Activated naive CD4-positive, alpha-beta T cell treated with anti-CD3 and anti-CD28 coated beads, Interleukin-2, amount 10 ng/mL, durations not matched to agents 7 days and 5 days (primary cell): Measurements from ENCODE around the gene CENPP.

Experiments used
- CTCF ChIA-PET: fragments of 350-600 bp; sonication (Branson Sonifier 250); formaldehyde crosslinking; loops from one replicate; lab custom pipeline; 2021; ENCODE audit warnings: antibody characterized with exemption; lab: Charles Lee
- DNase-seq: peaks from one replicate; pipeline ENCODE4 v3.0.0-alpha.2; 2020
- H3K27ac Mint-ChIP-seq: one replicate; pipeline ENCODE4 v1.8.0; 2021; ENCODE audit warnings: mild to moderate bottlenecking, moderate library complexity, mixed read lengths
- H3K27me3 Mint-ChIP-seq: one replicate; pipeline ENCODE4 v1.8.0; 2021; ENCODE audit warnings: mild to moderate bottlenecking, mixed read lengths
- H3K36me3 Mint-ChIP-seq: one replicate; pipeline ENCODE4 v1.8.0; 2021; ENCODE audit warnings: mixed read lengths
- H3K4me1 Mint-ChIP-seq: one replicate; pipeline ENCODE4 v1.8.0; 2021; ENCODE audit warnings: mixed read lengths
- H3K4me3 Mint-ChIP-seq: one replicate; pipeline ENCODE4 v1.8.0; 2021; ENCODE audit warnings: mild to moderate bottlenecking, moderate library complexity, mixed read lengths
- H3K9me3 Mint-ChIP-seq: one replicate; pipeline ENCODE4 v1.8.0; 2021; ENCODE audit warnings: mixed read lengths

Gene CENPP

DNA sequence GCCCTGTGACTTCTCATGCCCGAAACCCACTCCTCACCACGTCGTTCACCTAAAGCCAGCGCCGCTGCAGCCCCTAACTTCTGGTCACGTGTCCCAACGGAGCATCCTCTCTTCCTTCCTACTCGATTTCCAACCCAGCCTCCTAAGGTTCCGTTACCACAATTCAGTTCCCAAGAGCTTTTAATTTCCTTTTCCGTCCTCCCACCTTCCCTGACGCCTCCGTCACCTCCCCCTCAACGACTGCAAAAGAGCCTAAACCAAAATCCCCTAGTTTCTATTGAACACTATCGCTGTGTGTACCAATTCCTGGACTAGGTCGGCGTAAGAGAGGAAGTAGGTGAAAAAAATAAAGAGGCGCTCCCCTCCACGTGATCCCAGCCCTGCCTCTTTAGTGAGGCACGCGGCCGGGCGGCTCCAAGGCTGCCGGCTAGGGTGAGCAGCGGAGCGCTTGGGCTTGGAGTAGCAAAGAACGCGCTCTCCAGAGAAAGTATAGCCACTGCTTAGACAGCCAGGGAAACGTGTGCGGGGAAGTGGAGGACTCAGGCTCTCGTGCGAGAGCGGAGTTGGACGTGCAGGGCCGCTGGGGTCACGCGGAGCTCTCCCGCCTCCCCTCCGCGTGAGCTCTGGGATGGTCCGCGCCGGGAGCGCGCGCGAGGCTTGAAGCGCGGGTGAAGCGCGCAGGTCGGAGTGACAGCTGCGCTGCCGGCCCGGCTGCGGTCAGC, at the start of gene CENPP, which contains the start of gene NOL8:
Gene CENPP (plus strand): TSS at position 685 of the 722 bp plus-strand sequence.
Gene NOL8 (minus strand): TSS at position 82 of the 722 bp plus-strand sequence. CDS start 1,189 bp downstream, outside the sequence.
- DNase-seq, result peak; percentile 89
- H3K9me3 Mint-ChIP-seq, result no peaks in the 10 kb centered on the region
- H3K4me3 Mint-ChIP-seq, result peak within 1 kb of the TSS; percentile 96
- H3K4me1 Mint-ChIP-seq, result peaks cover 40% of the 10 kb centered on the region
- no peaks in the 10 kb centered on the region for H3K27me3 Mint-ChIP-seq
- H3K36me3 Mint-ChIP-seq, result peaks cover 29% of the 10 kb centered on the region
- peak within 1 kb of the TSS; percentile 94 for H3K27ac Mint-ChIP-seq
- CTCF ChIA-PET, result interaction anchor here (0.6 to 2.1 kb wide), 2 partner anchors 118 to 186 kb away, joined by 3 to 6 read pairs; no protein-coding TSS in a partner anchor

DNA sequence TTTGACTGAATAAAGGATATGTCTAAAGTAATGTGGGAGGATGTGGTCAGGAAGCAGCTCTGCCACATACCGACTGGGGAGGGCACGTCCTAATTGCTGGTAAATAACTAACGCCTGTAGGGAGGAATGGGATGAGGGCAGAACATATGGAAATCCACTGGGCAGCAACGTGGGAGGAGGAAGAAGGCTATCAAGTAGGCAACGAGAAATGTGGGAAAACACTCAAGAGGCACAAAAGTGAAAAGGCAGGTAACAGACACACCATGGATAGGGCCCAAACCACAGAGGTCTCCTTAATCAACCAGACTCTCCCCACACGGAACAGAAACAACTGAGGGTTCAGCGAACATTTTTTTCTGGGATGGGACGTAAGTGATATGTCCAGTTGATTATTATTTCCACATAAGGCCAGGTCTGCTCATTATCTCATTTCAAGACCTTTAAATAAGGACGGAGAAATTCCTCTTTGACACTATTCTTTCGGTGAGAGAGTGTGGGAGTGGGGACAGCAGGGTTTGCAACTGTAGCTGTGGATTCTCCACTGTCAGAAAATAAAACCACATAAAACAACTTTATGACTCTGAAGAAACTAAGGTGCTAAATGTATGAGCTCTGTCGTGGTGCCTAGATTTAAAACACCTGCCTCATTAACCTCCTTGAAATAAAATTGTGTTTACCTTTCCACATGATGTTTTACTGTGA, 49.3 kb upstream of the CENPP start:
- Mint-ChIP-seq H3K4me3 (no peak overlapping the region), H3K9me3 (no peaks in the 10 kb centered on the region), H3K4me1 (peaks cover 32% of the 10 kb centered on the region), H3K27me3 (no peaks in the 10 kb centered on the region), H3K27ac (peak overlapping the region; percentile 47), H3K36me3 (peaks cover 66% of the 10 kb centered on the region)
- CTCF ChIA-PET, result interaction anchor here (2.2 kb wide), 1 partner anchor 137 kb away, joined by 9 read pairs; no protein-coding TSS in a partner anchor
- peak; percentile 30 for DNase-seq

DNA sequence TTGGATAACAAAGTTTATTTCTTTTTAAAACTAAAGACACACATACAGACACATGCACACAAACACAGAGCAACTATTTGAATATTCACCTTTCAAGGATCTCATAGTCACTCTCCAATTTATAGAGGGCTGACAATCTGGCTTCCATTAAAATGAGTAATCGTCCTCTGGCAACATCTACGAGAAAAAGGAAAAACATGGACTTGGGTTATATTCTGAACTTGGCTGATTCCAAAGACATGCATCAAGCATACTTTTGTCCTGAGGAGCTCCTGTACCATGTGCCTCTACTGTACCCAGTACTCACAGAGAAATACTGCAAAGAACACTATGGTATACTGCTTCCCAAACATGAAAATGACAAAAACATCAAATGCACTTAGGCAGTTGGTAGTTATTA, 47.6 kb upstream of the CENPP start:
- H3K9me3 Mint-ChIP-seq, result no peaks in the 10 kb centered on the region
- H3K36me3 Mint-ChIP-seq, result peaks cover 63% of the 10 kb centered on the region
- H3K27me3 Mint-ChIP-seq, result no peaks in the 10 kb centered on the region
- no peak for DNase-seq
- H3K4me3 Mint-ChIP-seq, result no peak overlapping the region
- CTCF ChIA-PET, result interaction anchor here (0.6 to 1.4 kb wide), 3 partner anchors 17 to 1686 kb away, joined by 3 to 5 read pairs (median 3); no protein-coding TSS in a partner anchor
- H3K27ac Mint-ChIP-seq, result no peak overlapping the region
- H3K4me1 Mint-ChIP-seq, result peaks cover 32% of the 10 kb centered on the region

GRCh38 chr9:92279302-92279701, 46.5 kb upstream of the CENPP start:
- H3K27ac Mint-ChIP-seq, result no peak overlapping the region
- no peaks in the 10 kb centered on the region for H3K9me3 Mint-ChIP-seq
- DNase-seq, result no peak
- no peak overlapping the region for H3K4me3 Mint-ChIP-seq
- H3K27me3 Mint-ChIP-seq, result no peaks in the 10 kb centered on the region
- H3K4me1 Mint-ChIP-seq, result peaks cover 32% of the 10 kb centered on the region
- peaks cover 61% of the 10 kb centered on the region for H3K36me3 Mint-ChIP-seq
- CTCF ChIA-PET, result interaction anchor here (1.4 kb wide), 1 partner anchor 140 kb away, joined by 5 read pairs; no protein-coding TSS in a partner anchor

- peaks cover 4% of the 10 kb centered on the region for H3K27me3 Mint-ChIP-seq
- H3K4me3 Mint-ChIP-seq, result no peak overlapping the region
- CTCF ChIA-PET, result interaction anchor here (1.8 kb wide), 1 partner anchor 149 kb away, joined by 3 read pairs; no protein-coding TSS in a partner anchor
- H3K27ac Mint-ChIP-seq, result no peak overlapping the region
- peaks cover 47% of the 10 kb centered on the region for H3K36me3 Mint-ChIP-seq
- H3K9me3 Mint-ChIP-seq, result no peaks in the 10 kb centered on the region
- no peak for DNase-seq
- H3K4me1 Mint-ChIP-seq, result peaks cover 43% of the 10 kb centered on the region
These were observed 35.9 kb upstream of the CENPP start for GRCh38 chr9:92289708-92290390.

DNA sequence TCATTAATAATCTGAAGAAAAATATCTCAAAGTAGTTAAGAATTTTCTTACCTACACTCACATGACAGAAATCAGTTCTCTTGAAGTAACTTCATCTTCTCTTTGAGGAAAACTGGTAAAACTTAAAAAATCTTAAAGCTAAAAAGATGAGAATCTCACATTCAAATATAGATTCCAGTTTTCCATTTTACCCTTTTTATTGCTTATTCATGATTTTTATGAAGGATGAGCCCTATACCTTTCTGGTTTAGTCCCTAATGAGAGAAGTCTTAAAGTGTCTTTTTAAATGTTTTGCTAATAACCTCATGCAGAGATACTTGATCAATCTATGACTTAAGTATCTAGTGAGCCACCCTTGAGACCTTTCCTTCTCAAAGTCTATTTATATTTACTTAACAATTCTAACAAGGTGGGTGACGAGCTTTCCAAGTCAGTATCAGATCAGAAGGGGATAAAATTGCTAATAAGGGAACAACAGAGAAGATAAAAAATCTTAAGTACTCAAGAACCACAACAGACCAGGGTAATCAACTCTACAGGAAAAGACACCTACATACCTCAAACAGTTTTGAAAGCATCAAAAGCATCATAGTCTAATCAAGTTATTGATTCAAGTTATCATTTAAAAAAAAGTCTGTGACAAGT, 34.8 kb upstream of the CENPP start:
- H3K27me3 Mint-ChIP-seq, result peaks cover 4% of the 10 kb centered on the region
- CTCF ChIA-PET, result interaction anchor here (1.8 kb wide), 1 partner anchor 150 kb away, joined by 3 read pairs; no protein-coding TSS in a partner anchor
- H3K9me3 Mint-ChIP-seq, result no peaks in the 10 kb centered on the region
- no peak overlapping the region for H3K4me3 Mint-ChIP-seq
- H3K36me3 Mint-ChIP-seq, result peaks cover 39% of the 10 kb centered on the region
- H3K4me1 Mint-ChIP-seq, result peaks cover 53% of the 10 kb centered on the region
- peak overlapping the region; percentile 35 for H3K27ac Mint-ChIP-seq
- no peak for DNase-seq

GRCh38 chr9:92291577-92291976, 34.2 kb upstream of the CENPP start:
- CTCF ChIA-PET, result interaction anchor here (1.8 kb wide), 1 partner anchor 151 kb away, joined by 3 read pairs; no protein-coding TSS in a partner anchor
- Mint-ChIP-seq H3K4me3 (peak overlapping the region; percentile 97), H3K4me1 (peaks cover 55% of the 10 kb centered on the region), H3K27me3 (peaks cover 4% of the 10 kb centered on the region), H3K9me3 (no peaks in the 10 kb centered on the region), H3K27ac (no peak overlapping the region), H3K36me3 (peaks cover 39% of the 10 kb centered on the region)
- DNase-seq, result no peak

- Mint-ChIP-seq H3K27me3 (peaks cover 4% of the 10 kb centered on the region), H3K4me3 (peak overlapping the region; percentile 97), H3K9me3 (no peaks in the 10 kb centered on the region), H3K27ac (peak overlapping the region; percentile 97), H3K36me3 (peaks cover 44% of the 10 kb centered on the region), H3K4me1 (peaks cover 63% of the 10 kb centered on the region)
- DNase-seq, result no peak
- CTCF ChIA-PET, result no interaction called here
These were observed 33.2 kb upstream of the CENPP start for GRCh38 chr9:92292338-92293074.

- Mint-ChIP-seq H3K4me3 (peak overlapping the region; percentile 97), H3K27ac (peak overlapping the region; percentile 97), H3K9me3 (no peaks in the 10 kb centered on the region), H3K36me3 (peaks cover 47% of the 10 kb centered on the region), H3K4me1 (peaks cover 68% of the 10 kb centered on the region), H3K27me3 (peaks cover 4% of the 10 kb centered on the region)
- CTCF ChIA-PET, result no interaction called here
- no peak for DNase-seq
These were observed 32.7 kb upstream of the CENPP start for GRCh38 chr9:92293075-92293354.

- H3K4me3 Mint-ChIP-seq, result peak within 1 kb of the TSS; percentile 97
- peaks cover 45% of the 10 kb centered on the region for H3K36me3 Mint-ChIP-seq
- peak within 1 kb of the TSS; percentile 97 for H3K27ac Mint-ChIP-seq
- DNase-seq, result peak; percentile 100
- CTCF ChIA-PET, result no interaction called here
- H3K4me1 Mint-ChIP-seq, result peaks cover 70% of the 10 kb centered on the region
- H3K9me3 Mint-ChIP-seq, result no peaks in the 10 kb centered on the region
- peaks cover 4% of the 10 kb centered on the region for H3K27me3 Mint-ChIP-seq
These were observed 32.1 kb upstream of the CENPP start, which contains the start of gene IARS1 for GRCh38 chr9:92293452-92294296. Gene IARS1, minus strand, starts transcription at chr9:92293697. Its CDS starts 4,278 bp downstream, at chr9:92289419.

DNA sequence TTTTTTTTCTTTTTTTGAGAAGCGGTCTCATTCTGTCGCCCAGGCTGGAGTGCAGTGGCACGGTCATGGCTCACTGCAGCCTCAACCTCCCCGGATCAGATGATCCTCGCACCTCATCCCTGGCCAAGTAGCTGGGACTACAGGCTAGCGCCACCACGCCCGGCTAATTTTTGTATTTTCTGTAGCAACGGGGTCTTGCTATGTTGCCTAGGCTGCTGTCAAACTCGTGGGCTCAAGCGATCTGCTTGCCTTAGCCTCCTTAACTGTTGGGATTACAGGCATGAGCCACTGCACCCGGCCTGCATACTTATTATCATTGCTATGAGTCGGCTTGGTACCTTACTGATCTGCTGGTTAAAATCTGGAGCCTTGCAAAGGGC, 31.5 kb upstream of the CENPP start:
- H3K27me3 Mint-ChIP-seq, result peaks cover 4% of the 10 kb centered on the region
- CTCF ChIA-PET, result no interaction called here

DNA sequence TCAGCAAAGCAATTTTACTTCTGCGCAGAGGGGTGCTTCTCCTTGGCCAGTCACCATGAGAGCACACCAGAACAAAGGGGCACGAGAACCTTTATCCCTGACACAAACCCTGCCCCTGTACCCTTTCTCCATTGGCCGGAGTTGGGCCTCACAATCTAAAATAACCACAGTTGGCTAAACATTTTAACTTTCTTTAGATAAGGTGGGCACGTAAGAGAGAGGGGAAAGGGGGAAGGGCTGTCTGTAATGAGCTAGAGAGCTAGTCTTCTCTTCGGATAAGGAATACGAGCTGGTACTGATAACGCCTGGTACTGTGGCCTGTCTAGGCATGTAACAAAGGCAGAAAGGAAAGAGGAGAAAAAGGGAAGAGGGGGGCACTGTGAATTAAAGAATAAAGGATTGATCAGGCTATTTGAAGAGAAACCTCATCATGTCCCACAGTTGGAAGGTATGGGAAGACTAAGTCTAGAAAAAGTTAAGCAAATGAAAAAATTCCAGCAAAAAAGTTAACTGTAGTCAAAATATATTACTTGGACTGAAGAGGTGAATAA, 30.4 kb upstream of the CENPP start:
- Mint-ChIP-seq H3K27me3 (peaks cover 4% of the 10 kb centered on the region), H3K4me3 (peak overlapping the region; percentile 30), H3K9me3 (no peaks in the 10 kb centered on the region), H3K27ac (peak overlapping the region; percentile 51), H3K36me3 (peaks cover 44% of the 10 kb centered on the region), H3K4me1 (peaks cover 65% of the 10 kb centered on the region)
- CTCF ChIA-PET, result interaction anchor here (0.8 to 1.4 kb wide), 2 partner anchors 18 to 155 kb away, joined by 3 to 4 read pairs; no protein-coding TSS in a partner anchor
- no peak for DNase-seq

More for the DNA sequence above, 31.5 kb upstream of the CENPP start:
- peak overlapping the region; percentile 97 for H3K27ac Mint-ChIP-seq
- peaks cover 50% of the 10 kb centered on the region for H3K36me3 Mint-ChIP-seq
- H3K4me1 Mint-ChIP-seq, result peaks cover 70% of the 10 kb centered on the region
- peak; percentile 31 for DNase-seq
- peak overlapping the region; percentile 97 for H3K4me3 Mint-ChIP-seq
- H3K9me3 Mint-ChIP-seq, result no peaks in the 10 kb centered on the region
